A549 (cell line): ENCODE results near the gene TTC3.
"Not testable (repeated sequence)": the region's sequence is repeated elsewhere in the genome, so short reads cannot be mapped to it uniquely, and the experiment has no call there.

Experiments used
- ESRRA ChIP-seq: fragments of 150-350 bp; IDR thresholded peaks from 2 replicates; pipeline ENCODE4 v1.6.1; 2014; ENCODE audit warnings: mild to moderate bottlenecking, low read length, borderline replicate concordance
- MAZ ChIP-seq: fragments of 150-350 bp; IDR thresholded peaks from 2 replicates; pipeline ENCODE4 v1.6.1; 2014; ENCODE audit warnings: antibody characterized with exemption, low read depth, low read length, borderline replicate concordance
- POLR2A ChIP-seq: IDR thresholded peaks from 2 replicates; pipeline ENCODE4 v1.6.1; 2012; ENCODE audit warnings: mild to moderate bottlenecking, low read length
- RCOR1 ChIP-seq: fragments of 150-350 bp; IDR thresholded peaks from 2 replicates; pipeline ENCODE4 v1.6.1; 2014; ENCODE audit warnings: antibody characterized with exemption, low read length, low read depth
- SMC3 ChIP-seq: fragments of >200 bp; sonication (Bioruptor Twin); formaldehyde crosslinking; IDR thresholded peaks from 3 replicates; pipeline ENCODE4 v1.6.1; 2018; ENCODE audit warnings: inconsistent platforms
- ZC3H11A ChIP-seq: fragments of 450-650 bp; IDR thresholded peaks from 2 replicates; pipeline ENCODE4 v1.6.1; 2014; ENCODE audit warnings: antibody characterized with exemption, mild to moderate bottlenecking
- TF ChIP-seq, protein P1 (sequence below): fragments of >200 bp; sonication (Bioruptor Twin); formaldehyde crosslinking; IDR thresholded peaks from 3 replicates; pipeline ENCODE4 v1.5.1; 2016
- TF ChIP-seq, protein P2 (sequence below): fragments of 450-650 bp; IDR thresholded peaks from 2 replicates; pipeline ENCODE4 v1.6.1; 2014; ENCODE audit warnings: antibody characterized with exemption

- not testable (repeated sequence) for TF ChIP-seq ZC3H11A, ESRRA, SMC3, POLR2A, RCOR1, MAZ
- TF ChIP-seq, protein P1, sequence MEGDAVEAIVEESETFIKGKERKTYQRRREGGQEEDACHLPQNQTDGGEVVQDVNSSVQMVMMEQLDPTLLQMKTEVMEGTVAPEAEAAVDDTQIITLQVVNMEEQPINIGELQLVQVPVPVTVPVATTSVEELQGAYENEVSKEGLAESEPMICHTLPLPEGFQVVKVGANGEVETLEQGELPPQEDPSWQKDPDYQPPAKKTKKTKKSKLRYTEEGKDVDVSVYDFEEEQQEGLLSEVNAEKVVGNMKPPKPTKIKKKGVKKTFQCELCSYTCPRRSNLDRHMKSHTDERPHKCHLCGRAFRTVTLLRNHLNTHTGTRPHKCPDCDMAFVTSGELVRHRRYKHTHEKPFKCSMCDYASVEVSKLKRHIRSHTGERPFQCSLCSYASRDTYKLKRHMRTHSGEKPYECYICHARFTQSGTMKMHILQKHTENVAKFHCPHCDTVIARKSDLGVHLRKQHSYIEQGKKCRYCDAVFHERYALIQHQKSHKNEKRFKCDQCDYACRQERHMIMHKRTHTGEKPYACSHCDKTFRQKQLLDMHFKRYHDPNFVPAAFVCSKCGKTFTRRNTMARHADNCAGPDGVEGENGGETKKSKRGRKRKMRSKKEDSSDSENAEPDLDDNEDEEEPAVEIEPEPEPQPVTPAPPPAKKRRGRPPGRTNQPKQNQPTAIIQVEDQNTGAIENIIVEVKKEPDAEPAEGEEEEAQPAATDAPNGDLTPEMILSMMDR: not testable (repeated sequence)
- TF ChIP-seq, protein P2, sequence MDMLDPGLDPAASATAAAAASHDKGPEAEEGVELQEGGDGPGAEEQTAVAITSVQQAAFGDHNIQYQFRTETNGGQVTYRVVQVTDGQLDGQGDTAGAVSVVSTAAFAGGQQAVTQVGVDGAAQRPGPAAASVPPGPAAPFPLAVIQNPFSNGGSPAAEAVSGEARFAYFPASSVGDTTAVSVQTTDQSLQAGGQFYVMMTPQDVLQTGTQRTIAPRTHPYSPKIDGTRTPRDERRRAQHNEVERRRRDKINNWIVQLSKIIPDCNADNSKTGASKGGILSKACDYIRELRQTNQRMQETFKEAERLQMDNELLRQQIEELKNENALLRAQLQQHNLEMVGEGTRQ: not testable (repeated sequence)
These were observed 38.0 kb downstream of the TTC3 start for GRCh38 chr21:37111029-37111428.
